Activated naive CD8-positive, alpha-beta T cell treated with anti-CD3 and anti-CD28 coated beads for 36 hours (primary cell): ENCODE results near the gene MACROD2. TPM values are rescaled to one million over a fixed set of nuclear protein-coding genes. Genes with fewer than 3 reads are reported as not detected.

Experiments used
- DNase-seq: peaks from one replicate; pipeline ENCODE4 v3.0.0; 2021
- H3K27ac Mint-ChIP-seq: one replicate; pipeline ENCODE4 v1.8.0; 2022; ENCODE audit warnings: mild to moderate bottlenecking, moderate library complexity, mixed read lengths
- H3K27me3 Mint-ChIP-seq: one replicate; pipeline ENCODE4 v1.8.0; 2022; ENCODE audit warnings: mild to moderate bottlenecking, mixed read lengths
- H3K36me3 Mint-ChIP-seq: one replicate; pipeline ENCODE4 v1.8.0; 2021; ENCODE audit warnings: mild to moderate bottlenecking, mixed read lengths
- H3K4me1 Mint-ChIP-seq: one replicate; pipeline ENCODE4 v1.8.0; 2021; ENCODE audit warnings: mixed read lengths
- H3K4me3 Mint-ChIP-seq: one replicate; pipeline ENCODE4 v1.8.0; 2022; ENCODE audit warnings: mild to moderate bottlenecking, moderate library complexity, mixed read lengths
- H3K9me3 Mint-ChIP-seq: one replicate; pipeline ENCODE4 v1.8.0; 2022; ENCODE audit warnings: mixed read lengths
- total RNA-seq, 2 experiments: library from RNA; stranded (reverse); gene quantifications; one replicate each; pipeline ENCODE4 v1.2.3, GENCODE V29; 2021

Gene MACROD2
- total RNA-seq, 2 experiments from 2014 or later: 0.12 to 0.14 TPM

DNA sequence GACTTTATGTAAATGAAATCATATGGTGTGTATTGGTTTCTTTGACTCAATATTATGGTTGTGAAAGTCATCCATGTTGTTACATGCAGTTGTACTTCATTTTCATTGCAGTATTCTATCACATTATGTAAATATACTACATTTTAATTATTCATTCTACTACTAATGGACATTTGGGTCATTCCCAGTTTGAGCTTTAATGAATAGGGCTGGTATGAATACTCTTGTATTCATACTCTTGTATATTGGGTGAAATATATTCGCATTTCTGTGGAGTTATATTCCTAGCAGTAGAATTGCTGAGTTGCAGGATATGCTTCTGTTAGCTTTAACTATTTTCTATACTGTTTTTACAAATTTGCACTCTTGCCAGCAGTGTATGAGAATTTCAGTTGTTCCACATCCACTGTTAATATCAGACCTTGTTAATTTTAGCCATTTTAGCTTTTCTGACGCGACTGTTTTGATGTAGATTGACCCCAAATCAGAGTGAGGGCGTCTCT, 1633.6 kb downstream of the MACROD2 start:
- H3K27me3 Mint-ChIP-seq: no peaks in the 10 kb centered on the region
- no peaks in the 10 kb centered on the region for H3K36me3 Mint-ChIP-seq
- DNase-seq: no peak
- no peak overlapping the region for H3K27ac Mint-ChIP-seq
- peaks cover 6% of the 10 kb centered on the region for H3K9me3 Mint-ChIP-seq
- no peak overlapping the region for H3K4me3 Mint-ChIP-seq
- H3K4me1 Mint-ChIP-seq: no peaks in the 10 kb centered on the region

DNA sequence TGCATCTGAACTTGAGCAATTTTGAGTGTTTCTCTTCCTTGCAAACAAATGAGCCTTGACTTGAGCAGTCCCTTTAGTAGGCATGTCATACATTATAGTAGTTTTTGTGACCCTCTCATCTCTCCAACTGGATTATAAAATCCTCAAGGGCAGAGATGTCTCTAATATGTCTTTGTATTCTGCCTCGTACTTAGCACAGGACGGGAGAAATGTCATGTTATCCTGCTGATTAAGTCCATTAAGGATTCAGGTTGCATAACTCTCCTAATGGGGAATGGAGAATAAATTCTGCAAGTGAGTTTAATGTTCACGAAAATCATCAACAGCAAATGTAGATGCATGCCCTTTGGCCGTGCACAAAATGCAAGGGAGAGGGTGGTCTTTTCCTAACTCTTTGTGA, 1635.0 kb downstream of the MACROD2 start:
- H3K9me3 Mint-ChIP-seq: peaks cover 6% of the 10 kb centered on the region
- DNase-seq: no peak
- no peak overlapping the region for H3K27ac Mint-ChIP-seq
- H3K27me3 Mint-ChIP-seq: no peaks in the 10 kb centered on the region
- H3K36me3 Mint-ChIP-seq: no peaks in the 10 kb centered on the region
- H3K4me3 Mint-ChIP-seq: no peak overlapping the region
- no peaks in the 10 kb centered on the region for H3K4me1 Mint-ChIP-seq

DNA sequence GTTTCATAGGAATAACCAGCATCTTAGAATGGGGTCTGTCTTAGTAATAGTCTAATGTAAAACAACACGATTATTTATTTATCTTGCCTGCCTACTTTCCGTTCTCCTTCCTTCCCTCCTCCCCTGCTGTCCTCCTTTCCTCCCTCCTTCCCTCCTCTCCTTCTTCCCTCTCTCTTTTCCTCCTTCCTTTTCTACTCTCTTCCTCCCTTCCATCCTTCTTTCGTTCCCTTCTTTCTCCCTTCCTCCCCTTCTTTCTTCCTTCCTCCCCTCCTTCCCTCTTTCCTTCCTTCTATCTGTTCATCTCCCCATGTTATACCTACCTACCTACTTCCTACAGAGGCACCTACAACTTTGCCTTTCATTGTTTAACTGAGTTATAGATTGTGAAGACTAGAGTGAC, 1637.4 kb downstream of the MACROD2 start:
- Mint-ChIP-seq H3K4me3 (no peak overlapping the region), H3K27ac (no peak overlapping the region), H3K4me1 (no peaks in the 10 kb centered on the region), H3K9me3 (peaks cover 2% of the 10 kb centered on the region), H3K27me3 (no peaks in the 10 kb centered on the region), H3K36me3 (no peaks in the 10 kb centered on the region)
- no peak for DNase-seq

DNA sequence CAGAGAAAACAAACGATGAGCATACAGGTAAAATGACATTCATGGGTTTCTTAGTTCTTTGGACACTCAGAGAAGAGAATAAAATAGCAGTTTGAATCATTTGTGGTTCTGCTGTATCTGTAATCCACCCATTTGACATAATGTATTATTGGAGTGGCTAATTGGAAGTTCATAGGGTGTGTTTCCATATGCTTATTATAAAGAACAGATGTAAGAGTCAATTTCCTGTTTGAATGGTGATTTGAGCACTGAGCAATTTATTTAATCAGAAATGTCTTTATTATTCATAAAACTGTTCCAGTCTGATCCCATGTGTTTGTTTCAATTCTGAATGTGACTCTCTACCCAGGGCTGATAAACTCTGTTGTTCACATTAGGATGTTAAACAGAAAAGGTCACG, 1638.8 kb downstream of the MACROD2 start:
- H3K4me3 Mint-ChIP-seq: no peak overlapping the region
- no peak for DNase-seq
- H3K9me3 Mint-ChIP-seq: no peaks in the 10 kb centered on the region
- no peaks in the 10 kb centered on the region for H3K27me3 Mint-ChIP-seq
- no peaks in the 10 kb centered on the region for H3K36me3 Mint-ChIP-seq
- no peak overlapping the region for H3K27ac Mint-ChIP-seq
- H3K4me1 Mint-ChIP-seq: no peaks in the 10 kb centered on the region

DNA sequence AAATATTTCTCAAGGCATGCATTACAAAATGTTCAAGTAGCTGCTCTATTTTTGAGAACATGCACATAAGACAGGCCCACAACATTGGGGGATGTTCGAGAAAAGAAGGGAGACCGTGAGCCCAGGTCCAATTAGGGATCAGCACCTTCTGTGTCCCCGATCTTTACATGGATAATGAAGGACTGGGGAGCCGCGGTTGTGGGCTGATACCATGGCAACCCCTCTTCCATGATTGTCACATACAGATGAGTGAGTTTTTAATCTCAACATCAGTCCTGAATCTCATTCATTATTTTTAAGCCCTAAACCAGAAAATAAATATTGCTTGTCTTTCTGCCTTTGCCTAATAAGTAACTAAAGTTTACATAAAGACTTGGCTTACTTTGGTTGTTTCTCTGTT, 1642.2 kb downstream of the MACROD2 start:
- Mint-ChIP-seq H3K36me3 (no peaks in the 10 kb centered on the region), H3K9me3 (no peaks in the 10 kb centered on the region), H3K4me3 (no peak overlapping the region), H3K4me1 (no peaks in the 10 kb centered on the region), H3K27ac (no peak overlapping the region), H3K27me3 (no peaks in the 10 kb centered on the region)
- DNase-seq: no peak

DNA sequence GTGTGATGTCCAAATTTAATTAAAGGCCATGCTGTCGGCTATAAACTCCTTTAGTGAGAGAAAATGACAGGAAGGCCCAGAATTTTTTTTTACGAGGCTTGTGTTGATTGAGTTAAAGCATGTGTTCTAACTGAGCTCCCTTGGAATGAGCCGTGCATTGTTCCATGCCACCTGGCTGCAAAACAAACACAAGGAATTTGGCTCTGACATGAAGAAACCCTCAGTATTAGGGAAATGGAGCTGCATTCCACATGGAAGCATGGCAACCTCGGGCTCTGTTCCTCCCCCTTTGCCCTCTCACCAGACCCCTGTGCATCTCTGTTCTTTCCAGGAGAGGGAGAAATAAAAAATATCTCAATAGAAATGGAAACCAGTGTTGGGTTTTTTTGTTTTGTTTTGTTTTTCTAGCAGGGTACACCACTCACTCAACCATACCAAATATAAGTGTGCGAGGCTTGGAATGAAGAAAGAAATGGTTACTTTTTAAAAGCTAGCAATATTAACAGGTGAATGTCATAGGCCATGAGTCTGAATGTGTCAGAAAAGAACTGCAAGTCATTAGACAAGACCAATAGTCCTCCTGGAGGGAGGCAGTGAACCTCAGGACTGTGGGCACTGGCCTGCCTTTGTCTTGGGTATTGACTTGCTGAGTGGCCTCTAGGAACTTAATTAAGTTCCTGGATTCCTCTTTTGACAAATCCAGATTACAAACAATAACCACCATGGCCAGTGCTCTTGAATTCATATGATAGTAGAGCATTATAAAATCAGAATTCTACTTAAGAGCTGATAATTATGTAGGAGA, 1642.8 kb downstream of the MACROD2 start:
- no peak for DNase-seq
- H3K36me3 Mint-ChIP-seq: no peaks in the 10 kb centered on the region
- no peak overlapping the region for H3K4me3 Mint-ChIP-seq
- no peak overlapping the region for H3K27ac Mint-ChIP-seq
- peaks cover 1% of the 10 kb centered on the region for H3K9me3 Mint-ChIP-seq
- H3K4me1 Mint-ChIP-seq: no peaks in the 10 kb centered on the region
- no peaks in the 10 kb centered on the region for H3K27me3 Mint-ChIP-seq

DNA sequence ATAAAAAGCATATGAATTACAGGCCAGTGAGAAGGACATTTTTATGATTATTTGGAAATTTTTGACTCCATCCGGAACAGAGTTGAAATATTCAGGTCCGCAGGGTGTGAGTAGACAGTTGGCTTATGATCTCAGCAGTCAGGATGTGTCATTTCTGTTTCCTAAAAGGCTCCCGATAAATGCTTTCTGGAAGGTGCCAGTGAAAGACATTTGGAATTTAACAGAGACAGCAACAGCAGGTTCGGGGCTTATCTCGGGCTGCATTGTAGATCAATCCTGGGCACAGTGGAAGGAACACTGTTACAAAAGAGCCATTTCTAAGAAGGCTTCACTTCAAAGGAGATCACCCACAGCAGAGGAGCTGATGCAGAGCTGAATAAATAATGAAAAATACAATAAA, 1643.5 kb downstream of the MACROD2 start:
- H3K27me3 Mint-ChIP-seq: no peaks in the 10 kb centered on the region
- H3K27ac Mint-ChIP-seq: no peak overlapping the region
- H3K36me3 Mint-ChIP-seq: no peaks in the 10 kb centered on the region
- peaks cover 4% of the 10 kb centered on the region for H3K9me3 Mint-ChIP-seq
- H3K4me3 Mint-ChIP-seq: no peak overlapping the region
- H3K4me1 Mint-ChIP-seq: no peaks in the 10 kb centered on the region
- DNase-seq: no peak

DNA sequence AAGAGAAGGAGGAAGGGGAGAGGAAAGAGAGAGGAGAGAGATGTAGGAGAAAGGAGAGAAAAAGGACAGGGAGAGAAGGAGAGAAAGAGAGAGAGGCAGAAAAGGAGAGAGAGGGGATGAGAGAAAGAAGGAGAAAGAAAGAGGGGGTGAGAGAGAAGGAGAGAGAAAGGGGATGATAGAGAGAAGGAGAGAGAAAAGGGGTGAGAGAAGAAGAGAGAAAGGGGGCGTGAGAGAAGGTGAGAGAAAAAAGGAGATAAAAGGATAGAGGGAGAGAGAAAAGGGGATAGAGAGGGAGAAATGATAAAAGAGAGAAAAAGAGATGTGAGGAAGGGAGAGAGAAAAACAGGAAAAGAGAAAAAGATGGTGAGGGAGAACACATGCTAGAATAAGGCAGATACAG, 1644.5 kb downstream of the MACROD2 start:
- Mint-ChIP-seq H3K36me3 (no peaks in the 10 kb centered on the region), H3K27ac (no peak overlapping the region), H3K4me3 (no peak overlapping the region), H3K9me3 (peaks cover 4% of the 10 kb centered on the region), H3K4me1 (no peaks in the 10 kb centered on the region), H3K27me3 (no peaks in the 10 kb centered on the region)
- DNase-seq: no peak

DNA sequence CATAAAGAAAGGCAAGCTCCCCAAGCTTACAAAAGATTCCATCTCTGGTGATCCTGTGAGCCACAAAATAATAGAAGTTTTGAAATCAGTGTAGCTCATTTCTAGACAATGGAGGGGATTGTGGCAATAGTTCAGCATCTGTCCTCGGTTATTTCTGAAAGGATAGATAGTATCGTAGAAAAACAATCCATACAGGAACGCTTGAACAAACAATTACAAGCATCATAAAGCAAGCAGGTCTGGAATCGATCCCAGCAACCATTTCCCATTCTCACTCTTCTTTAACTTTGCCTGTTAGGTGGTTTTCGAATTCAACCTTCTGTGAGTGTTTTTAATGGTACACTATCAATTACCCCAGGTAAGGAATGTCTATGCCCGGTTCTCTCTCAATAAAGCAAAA, 1646.8 kb downstream of the MACROD2 start:
- no peak overlapping the region for H3K27ac Mint-ChIP-seq
- H3K4me3 Mint-ChIP-seq: no peak overlapping the region
- no peaks in the 10 kb centered on the region for H3K36me3 Mint-ChIP-seq
- H3K4me1 Mint-ChIP-seq: no peaks in the 10 kb centered on the region
- peaks cover 5% of the 10 kb centered on the region for H3K9me3 Mint-ChIP-seq
- no peak for DNase-seq
- no peaks in the 10 kb centered on the region for H3K27me3 Mint-ChIP-seq

DNA sequence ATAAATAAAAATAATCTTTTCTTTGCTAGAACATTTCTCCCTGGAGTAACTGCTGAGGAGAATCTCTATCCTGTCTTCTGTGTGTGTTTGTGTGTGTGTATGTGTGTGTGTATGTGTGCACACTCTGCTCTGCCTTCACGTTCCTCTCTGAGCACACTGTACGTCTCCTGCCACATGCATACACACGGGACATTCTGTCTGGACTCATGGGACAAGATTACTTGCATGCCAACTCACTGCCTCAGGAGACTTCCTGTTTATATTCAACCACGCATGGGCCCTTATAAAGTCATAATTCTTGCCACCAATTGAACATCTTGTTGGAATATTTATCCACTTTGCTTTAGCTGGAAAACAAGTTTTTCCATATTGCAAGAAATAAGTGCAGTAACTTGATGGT, 1647.4 kb downstream of the MACROD2 start:
- H3K27ac Mint-ChIP-seq: no peak overlapping the region
- no peaks in the 10 kb centered on the region for H3K36me3 Mint-ChIP-seq
- peaks cover 5% of the 10 kb centered on the region for H3K9me3 Mint-ChIP-seq
- no peaks in the 10 kb centered on the region for H3K27me3 Mint-ChIP-seq
- H3K4me1 Mint-ChIP-seq: no peaks in the 10 kb centered on the region
- no peak for DNase-seq
- no peak overlapping the region for H3K4me3 Mint-ChIP-seq

DNA sequence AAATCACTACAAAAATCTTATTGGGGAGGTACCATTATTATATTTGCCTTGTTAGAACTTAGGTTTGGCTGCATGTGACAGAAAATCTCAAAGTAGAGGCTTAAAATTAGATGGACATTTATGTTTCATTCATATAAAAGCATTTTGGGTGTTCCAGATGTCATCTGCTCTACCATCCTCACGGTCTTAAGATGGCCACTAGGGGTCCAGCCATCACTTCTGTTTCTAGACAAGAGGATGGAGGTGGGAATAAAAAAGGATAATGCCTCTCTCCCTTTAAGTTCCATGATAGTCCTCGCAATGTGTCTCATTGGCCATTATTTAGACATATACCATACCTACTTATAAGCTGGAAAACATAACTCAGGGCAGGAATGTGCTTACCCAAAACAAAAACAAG, 1648.4 kb downstream of the MACROD2 start:
- no peak for DNase-seq
- no peaks in the 10 kb centered on the region for H3K27me3 Mint-ChIP-seq
- peaks cover 5% of the 10 kb centered on the region for H3K9me3 Mint-ChIP-seq
- no peaks in the 10 kb centered on the region for H3K4me1 Mint-ChIP-seq
- H3K36me3 Mint-ChIP-seq: no peaks in the 10 kb centered on the region
- H3K27ac Mint-ChIP-seq: no peak overlapping the region
- H3K4me3 Mint-ChIP-seq: no peak overlapping the region

DNA sequence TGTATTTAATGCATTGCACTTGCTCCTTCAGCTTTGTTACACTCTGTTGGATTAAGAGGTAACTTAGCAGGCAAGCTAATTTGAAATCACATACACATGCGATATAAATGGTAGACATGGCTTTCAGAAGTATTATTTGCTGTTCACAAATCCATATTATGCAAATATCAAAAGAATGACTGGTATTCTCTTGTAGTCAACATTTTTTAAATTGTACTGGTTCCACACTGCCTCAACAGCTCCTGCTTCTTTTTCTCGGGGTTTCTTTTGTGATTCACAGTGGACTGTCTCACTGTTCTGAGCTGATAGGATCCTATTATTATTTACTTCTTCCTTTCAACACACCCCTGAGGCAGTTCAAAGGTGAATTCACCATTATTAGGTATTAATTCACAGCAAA, 1650.5 kb downstream of the MACROD2 start:
- Mint-ChIP-seq H3K9me3 (peaks cover 7% of the 10 kb centered on the region), H3K4me1 (no peaks in the 10 kb centered on the region), H3K4me3 (no peak overlapping the region)

DNA sequence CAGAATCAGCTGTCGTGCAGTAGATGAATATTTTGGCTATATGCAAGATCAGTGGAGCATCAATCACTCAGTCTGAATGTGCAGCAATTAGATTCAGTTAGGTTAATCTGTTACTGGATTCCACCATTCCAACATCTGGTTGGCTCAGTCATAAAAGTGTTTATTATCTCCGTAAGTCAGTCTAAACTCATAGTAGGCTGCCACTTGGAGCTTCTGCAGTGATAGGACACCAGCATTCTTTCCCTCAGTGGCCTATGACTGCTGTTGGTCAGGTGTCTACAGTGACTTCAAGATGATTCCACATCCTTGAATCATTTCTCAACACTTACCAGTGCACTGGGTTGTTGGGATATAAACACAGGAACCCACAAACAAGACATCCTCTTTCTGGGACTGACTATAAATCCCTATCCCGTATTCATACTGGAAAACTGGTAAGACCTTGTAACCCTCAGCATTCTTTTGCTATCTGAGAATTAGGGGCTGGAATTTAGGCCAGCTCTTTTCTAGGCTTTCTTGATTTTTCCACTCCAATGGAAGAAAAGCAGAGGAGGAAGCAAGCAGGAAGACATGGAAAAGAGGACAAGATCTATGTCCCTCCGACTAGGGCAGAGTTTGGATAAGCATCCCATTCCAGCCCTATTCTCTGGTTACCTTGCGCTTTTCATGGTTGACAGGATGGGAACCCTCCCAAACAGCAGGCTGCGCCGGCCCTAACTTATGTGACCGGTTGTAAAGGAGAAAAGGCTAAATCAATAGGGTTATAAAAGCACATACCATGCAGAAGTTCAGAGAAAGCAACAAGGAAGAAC, 1658.3 kb downstream of the MACROD2 start:
- Mint-ChIP-seq H3K36me3 (no peaks in the 10 kb centered on the region), H3K4me3 (no peak overlapping the region), H3K27ac (no peak overlapping the region), H3K4me1 (no peaks in the 10 kb centered on the region), H3K27me3 (peaks cover 3% of the 10 kb centered on the region), H3K9me3 (peaks cover 2% of the 10 kb centered on the region)
- DNase-seq: no peak

More for the DNA sequence above, 1650.5 kb downstream of the MACROD2 start:
- no peak for DNase-seq
- Mint-ChIP-seq H3K27me3 (no peaks in the 10 kb centered on the region), H3K36me3 (no peaks in the 10 kb centered on the region), H3K27ac (no peak overlapping the region)

DNA sequence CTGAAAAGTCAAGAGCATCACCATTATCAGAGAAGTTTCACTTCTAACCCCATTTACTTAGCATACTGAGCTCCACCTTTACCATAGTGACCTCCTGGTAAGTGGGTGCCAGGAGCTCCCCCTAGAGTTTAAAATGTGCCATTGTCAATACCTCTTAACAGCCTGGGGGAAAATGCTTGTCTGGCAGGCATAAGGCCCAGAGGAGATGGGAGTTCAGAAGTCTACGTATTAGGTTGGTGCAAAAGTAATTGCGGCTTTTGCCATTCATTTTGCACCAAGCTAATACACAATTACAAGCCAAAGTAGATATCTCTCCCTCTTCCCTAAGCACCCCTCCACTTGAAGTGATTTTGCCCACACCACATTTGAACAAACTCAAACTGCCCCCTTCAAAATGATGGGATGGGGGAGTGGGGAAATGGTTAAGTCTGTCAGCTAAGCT, 1658.9 kb downstream of the MACROD2 start:
- no peaks in the 10 kb centered on the region for H3K9me3 Mint-ChIP-seq
- H3K36me3 Mint-ChIP-seq: no peaks in the 10 kb centered on the region
- H3K27ac Mint-ChIP-seq: no peak overlapping the region
- H3K27me3 Mint-ChIP-seq: peaks cover 3% of the 10 kb centered on the region
- no peaks in the 10 kb centered on the region for H3K4me1 Mint-ChIP-seq
- DNase-seq: no peak
- H3K4me3 Mint-ChIP-seq: no peak overlapping the region

DNA sequence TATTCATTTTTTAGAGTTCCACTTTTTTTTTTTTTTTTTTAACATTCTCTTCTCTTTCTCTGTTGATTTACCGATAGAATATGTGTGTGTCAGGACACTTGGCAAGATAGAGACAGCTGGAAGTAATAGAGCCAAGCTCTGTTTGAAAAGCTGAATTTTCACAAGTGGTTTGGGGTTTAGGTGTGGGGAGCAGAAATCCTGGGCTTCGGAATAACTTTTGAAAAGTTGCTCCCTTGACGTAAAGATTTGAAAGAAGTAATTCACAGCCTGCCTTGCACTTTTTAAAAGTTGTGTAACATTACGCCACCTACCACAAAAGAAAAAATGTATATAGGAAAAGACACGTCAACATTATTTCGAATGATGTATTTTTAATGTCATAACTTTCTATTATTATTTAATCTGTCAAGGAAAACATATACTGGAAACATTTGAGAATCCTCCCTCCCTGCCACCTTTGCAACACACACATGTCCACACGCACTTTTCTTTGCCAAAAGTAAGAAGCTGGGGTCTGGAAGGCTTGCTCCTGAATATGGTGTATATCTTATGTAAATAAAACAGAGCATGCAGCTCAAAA, 1660.1 kb downstream of the MACROD2 start:
- Mint-ChIP-seq H3K4me1 (no peaks in the 10 kb centered on the region), H3K36me3 (no peaks in the 10 kb centered on the region), H3K4me3 (no peak overlapping the region), H3K27ac (no peak overlapping the region), H3K27me3 (peaks cover 3% of the 10 kb centered on the region), H3K9me3 (no peaks in the 10 kb centered on the region)
- DNase-seq: no peak
